Measurements from ENCODE around the gene YAF2.

The YAF2 gene, protein sequence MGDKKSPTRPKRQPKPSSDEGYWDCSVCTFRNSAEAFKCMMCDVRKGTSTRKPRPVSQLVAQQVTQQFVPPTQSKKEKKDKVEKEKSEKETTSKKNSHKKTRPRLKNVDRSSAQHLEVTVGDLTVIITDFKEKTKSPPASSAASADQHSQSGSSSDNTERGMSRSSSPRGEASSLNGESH

DNA sequence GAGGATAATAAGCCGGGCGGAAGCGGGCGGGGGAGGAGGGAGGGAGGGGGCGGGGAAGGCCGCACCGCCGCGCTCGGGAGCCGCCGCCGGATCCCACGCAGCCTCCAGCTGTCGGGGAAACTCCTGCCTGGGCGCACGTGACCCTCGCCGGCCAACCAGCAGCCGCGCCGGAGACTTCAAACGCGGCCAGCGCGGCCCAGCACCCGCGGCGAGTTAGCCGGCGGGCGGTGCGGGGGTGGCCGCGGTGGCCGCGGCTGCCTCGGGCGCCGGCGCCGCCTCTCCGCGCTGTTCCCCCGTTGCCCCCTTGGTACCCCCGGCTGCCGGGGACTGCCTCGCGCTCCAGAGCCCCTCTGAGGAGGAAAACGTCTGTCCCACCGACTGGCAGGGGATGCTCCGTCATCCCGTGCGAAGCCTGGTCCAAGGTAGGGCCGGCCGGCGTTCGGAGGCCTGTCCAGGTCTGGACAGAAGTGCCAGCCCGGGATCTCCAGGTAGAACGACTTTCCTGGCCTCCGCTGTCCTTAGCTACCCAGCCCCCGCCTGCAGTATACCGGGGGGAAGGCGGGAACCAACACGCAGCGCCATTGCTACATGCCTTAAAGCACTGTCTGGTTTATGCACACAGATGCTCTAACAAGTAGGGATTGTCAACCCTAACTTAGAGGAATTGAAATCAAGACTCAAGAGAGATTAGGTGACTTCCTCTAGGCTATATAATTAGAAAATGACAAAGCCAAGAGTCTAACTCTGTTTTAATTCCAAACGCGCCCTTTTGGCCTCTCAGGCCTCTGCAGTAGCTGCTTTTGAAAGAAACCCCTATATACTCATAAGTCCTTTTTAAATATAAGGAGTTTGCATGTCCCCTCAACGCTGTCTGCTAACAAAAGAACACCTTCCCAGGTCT lies at the start of gene YAF2:
TSS of gene YAF2 (minus strand) at position 9 of the 901 bp plus-strand sequence. CDS start 68 bp downstream, outside the sequence.
- Histone ChIP-seq H3K27ac (ENCODE audit: low read length) (peak within 1 kb of the TSS; percentile 79), H3K79me2 (ENCODE audit: insufficient read depth, low read length) (peaks cover 49% of the 10 kb centered on the region), H3K4me3 (ENCODE audit: low read depth in 1 of 2, low read length in 2 of 2) (peak within 1 kb of the TSS; percentile 46 to 84; a peak in 3 of 4 replicates), H2AFZ (ENCODE audit: low read depth, low read length) (peak within 1 kb of the TSS; percentile 99), H4K20me1 (ENCODE audit: insufficient read depth, low read length) (no peaks in the 10 kb centered on the region), H3K9ac (ENCODE audit: low read depth, low read length) (peak within 1 kb of the TSS; percentile 92), H3K4me2 (ENCODE audit: insufficient read depth, low read length) (peak within 1 kb of the TSS; percentile 92), H3K9me3 (ENCODE audit: insufficient read depth, low read length, severe bottlenecking) (no peaks in the 10 kb centered on the region), H3K4me1 (ENCODE audit: insufficient read depth, low read length) (peaks cover 38% of the 10 kb centered on the region), H3K27me3 (ENCODE audit: insufficient read depth, low read length, poor library complexity) (no peaks in the 10 kb centered on the region), H3K36me3 (ENCODE audit: insufficient read depth, low read length) (peaks cover 20% of the 10 kb centered on the region)
- ATAC-seq (ENCODE audit: insufficient read depth, low read depth) (peak; percentile 87), DNase-seq (peak; percentile 86)
- TF ChIP-seq, protein P1, sequence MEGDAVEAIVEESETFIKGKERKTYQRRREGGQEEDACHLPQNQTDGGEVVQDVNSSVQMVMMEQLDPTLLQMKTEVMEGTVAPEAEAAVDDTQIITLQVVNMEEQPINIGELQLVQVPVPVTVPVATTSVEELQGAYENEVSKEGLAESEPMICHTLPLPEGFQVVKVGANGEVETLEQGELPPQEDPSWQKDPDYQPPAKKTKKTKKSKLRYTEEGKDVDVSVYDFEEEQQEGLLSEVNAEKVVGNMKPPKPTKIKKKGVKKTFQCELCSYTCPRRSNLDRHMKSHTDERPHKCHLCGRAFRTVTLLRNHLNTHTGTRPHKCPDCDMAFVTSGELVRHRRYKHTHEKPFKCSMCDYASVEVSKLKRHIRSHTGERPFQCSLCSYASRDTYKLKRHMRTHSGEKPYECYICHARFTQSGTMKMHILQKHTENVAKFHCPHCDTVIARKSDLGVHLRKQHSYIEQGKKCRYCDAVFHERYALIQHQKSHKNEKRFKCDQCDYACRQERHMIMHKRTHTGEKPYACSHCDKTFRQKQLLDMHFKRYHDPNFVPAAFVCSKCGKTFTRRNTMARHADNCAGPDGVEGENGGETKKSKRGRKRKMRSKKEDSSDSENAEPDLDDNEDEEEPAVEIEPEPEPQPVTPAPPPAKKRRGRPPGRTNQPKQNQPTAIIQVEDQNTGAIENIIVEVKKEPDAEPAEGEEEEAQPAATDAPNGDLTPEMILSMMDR (IDR thresholded peaks at IDR 0.05; ENCODE audit: borderline replicate concordance, extremely low read depth, low read length, poor library complexity, severe bottlenecking), result no peak
- no peak for TF ChIP-seq EZH2 (IDR thresholded peaks at IDR 0.05; ENCODE audit: borderline replicate concordance, low read depth, low read length, severe bottlenecking)

DNA sequence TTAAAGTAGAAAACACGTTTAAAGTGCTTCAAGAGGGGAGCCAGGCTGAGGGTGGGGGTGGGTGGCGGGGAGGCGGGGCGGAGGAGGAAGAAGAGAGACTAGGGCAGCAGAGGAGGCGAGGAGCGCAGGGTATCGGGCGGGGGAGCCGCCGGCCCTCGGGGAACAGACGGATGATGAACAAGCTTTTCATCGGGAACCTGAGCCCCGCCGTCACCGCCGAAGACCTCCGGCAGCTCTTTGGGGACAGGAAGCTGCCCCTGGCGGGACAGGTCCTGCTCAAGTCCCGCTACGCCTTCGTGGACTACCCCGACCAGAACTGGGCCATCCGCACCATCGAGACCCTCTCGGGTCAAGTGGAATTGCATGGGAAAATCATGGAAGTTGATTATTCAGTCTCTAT lies 48.7 kb upstream of the YAF2 start:
- Histone ChIP-seq H3K9ac (ENCODE audit: low read depth, low read length) (no peak overlapping the region), H3K9me3 (ENCODE audit: insufficient read depth, low read length, severe bottlenecking) (no peaks in the 10 kb centered on the region), H3K27ac (ENCODE audit: low read length) (no peak overlapping the region), H3K4me2 (ENCODE audit: insufficient read depth, low read length) (no peak overlapping the region), H3K27me3 (ENCODE audit: insufficient read depth, low read length, poor library complexity) (no peaks in the 10 kb centered on the region), H3K79me2 (ENCODE audit: insufficient read depth, low read length) (no peaks in the 10 kb centered on the region), H3K36me3 (ENCODE audit: insufficient read depth, low read length) (no peaks in the 10 kb centered on the region), H3K4me1 (ENCODE audit: insufficient read depth, low read length) (no peaks in the 10 kb centered on the region), H2AFZ (ENCODE audit: low read depth, low read length) (no peak overlapping the region), H4K20me1 (ENCODE audit: insufficient read depth, low read length) (no peaks in the 10 kb centered on the region), H3K4me3 (ENCODE audit: low read depth in 1 of 2, low read length in 2 of 2) (no peak overlapping the region)
- no peak for DNase-seq
- TF ChIP-seq, protein P1 (IDR thresholded peaks at IDR 0.05; ENCODE audit: borderline replicate concordance, extremely low read depth, low read length, poor library complexity, severe bottlenecking), result no peak
- no peak for TF ChIP-seq EZH2 (IDR thresholded peaks at IDR 0.05; ENCODE audit: borderline replicate concordance, low read depth, low read length, severe bottlenecking)
- ATAC-seq (ENCODE audit: insufficient read depth, low read depth), result no peak

DNA sequence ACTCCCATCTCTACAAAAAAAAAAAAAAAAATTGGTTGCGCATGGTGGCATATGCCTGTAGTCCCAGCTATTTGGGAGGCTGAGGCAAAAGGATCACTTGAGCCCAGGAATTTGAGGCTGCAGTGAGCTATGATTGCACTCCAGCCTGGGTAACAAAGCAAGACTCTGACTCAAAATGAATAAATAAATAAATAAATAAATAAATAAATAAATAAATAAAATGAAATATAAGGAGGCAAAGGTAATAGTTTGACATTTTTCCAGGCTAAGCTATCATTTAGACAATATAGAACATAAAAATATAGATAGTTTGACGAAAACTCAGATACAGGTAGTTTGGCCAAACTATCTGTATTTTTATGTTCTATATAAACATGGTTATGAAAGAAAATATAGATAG lies 47.4 kb upstream of the YAF2 start:
- H3K4me2 ChIP-seq (ENCODE audit: insufficient read depth, low read length), result no peak overlapping the region
- no peaks in the 10 kb centered on the region for H3K36me3 ChIP-seq (ENCODE audit: insufficient read depth, low read length)
- H3K4me3 ChIP-seq (ENCODE audit: low read depth in 1 of 2, low read length in 2 of 2), result no peak overlapping the region
- H3K9ac ChIP-seq (ENCODE audit: low read depth, low read length), result no peak overlapping the region
- no peaks in the 10 kb centered on the region for H4K20me1 ChIP-seq (ENCODE audit: insufficient read depth, low read length)
- no peaks in the 10 kb centered on the region for H3K79me2 ChIP-seq (ENCODE audit: insufficient read depth, low read length)
- no peaks in the 10 kb centered on the region for H3K9me3 ChIP-seq (ENCODE audit: insufficient read depth, low read length, severe bottlenecking)
- DNase-seq, result no peak
- ATAC-seq (ENCODE audit: insufficient read depth, low read depth), result no peak
- no peaks in the 10 kb centered on the region for H3K27me3 ChIP-seq (ENCODE audit: insufficient read depth, low read length, poor library complexity)
- H3K27ac ChIP-seq (ENCODE audit: low read length), result no peak overlapping the region
- no peaks in the 10 kb centered on the region for H3K4me1 ChIP-seq (ENCODE audit: insufficient read depth, low read length)
- no peak overlapping the region for H2AFZ ChIP-seq (ENCODE audit: low read depth, low read length)
- no peak for TF ChIP-seq EZH2 (IDR thresholded peaks at IDR 0.05; ENCODE audit: borderline replicate concordance, low read depth, low read length, severe bottlenecking)
- TF ChIP-seq, protein P1 (IDR thresholded peaks at IDR 0.05; ENCODE audit: borderline replicate concordance, extremely low read depth, low read length, poor library complexity, severe bottlenecking), result no peak

Measured in DND-41 (cell line).